SK-N-DZ (cell line): Measurements from ENCODE around the gene SLC9A5.
A peak's percentile ranks its signal among the peaks of the same experiment; 100 is the strongest.

Source experiments
- DNase-seq: peaks from one replicate; pipeline ENCODE4 v3.0.0-alpha.2; 2015; ENCODE audit warnings: low spot score

Gene SLC9A5

GRCh38 chr16:67281536-67282446 is 33.0 kb downstream of the SLC9A5 start:
- no peak for DNase-seq

GRCh38 chr16:67282447-67282805 is 33.6 kb downstream of the SLC9A5 start:
- no peak for DNase-seq

- DNase-seq, result no peak
Observed at GRCh38 chr16:67283039-67283825, 34.5 kb downstream of the SLC9A5 start.

GRCh38 chr16:67283826-67284555 is 35.2 kb downstream of the SLC9A5 start:
- no peak for DNase-seq

GRCh38 chr16:67284699-67285646 is 36.2 kb downstream of the SLC9A5 start:
- peak; percentile 50 for DNase-seq

GRCh38 chr16:67286441-67287235 is 37.9 kb downstream of the SLC9A5 start:
- DNase-seq, result no peak

- no peak for DNase-seq
Observed at GRCh38 chr16:67287960-67288359, 39.2 kb downstream of the SLC9A5 start.

- DNase-seq, result no peak
Observed at GRCh38 chr16:67291461-67291860, 42.7 kb downstream of the SLC9A5 start.

GRCh38 chr16:67294171-67294757 is 45.5 kb downstream of the SLC9A5 start:
- no peak for DNase-seq

- DNase-seq, result no peak
Observed at GRCh38 chr16:67294938-67295361, 46.2 kb downstream of the SLC9A5 start.

GRCh38 chr16:67296420-67296819 is 47.6 kb downstream of the SLC9A5 start:
- no peak for DNase-seq

GRCh38 chr16:67298277-67298676 is 49.5 kb downstream of the SLC9A5 start:
- DNase-seq, result no peak

- DNase-seq, result no peak
Observed at GRCh38 chr16:67299269-67299668, 50.5 kb downstream of the SLC9A5 start.

GRCh38 chr16:67301080-67301782 is 52.5 kb downstream of the SLC9A5 start:
- DNase-seq, result no peak

- DNase-seq, result no peak
Observed at GRCh38 chr16:67302076-67302475, 53.3 kb downstream of the SLC9A5 start.

- DNase-seq, result no peak
Observed at GRCh38 chr16:67302970-67303369, 54.2 kb downstream of the SLC9A5 start.

GRCh38 chr16:67304020-67304419 is 55.2 kb downstream of the SLC9A5 start:
- no peak for DNase-seq

GRCh38 chr16:67305216-67306071 is 56.7 kb downstream of the SLC9A5 start:
- DNase-seq, result no peak
